CD4-positive, alpha-beta T cell (primary cell): ENCODE measurements around the gene CDH16. TPM values are rescaled to one million over a fixed set of nuclear protein-coding genes. Genes with fewer than 3 reads are reported as not detected.
"Not testable (repeated sequence)": the region's sequence is repeated elsewhere in the genome, so short reads cannot be mapped to it uniquely, and the experiment has no call there.

Source experiments
- ATAC-seq: fragments of 200-7000 bp; cut with Tn5 transposase; one replicate; pipeline ENCODE4 v1.10.0; 2022; ENCODE audit warnings: mild to moderate bottlenecking; ENCODE audit not compliant: poor library complexity
- CTCF ChIA-PET: fragments of 350-600 bp; sonication (Branson Sonifier 250); formaldehyde crosslinking; loops from one replicate; lab custom pipeline; 2021; ENCODE audit warnings: antibody characterized with exemption, inconsistent platforms; lab: Charles Lee
- POLR2A ChIA-PET: fragments of 350-600 bp; sonication (Branson Sonifier 250); formaldehyde crosslinking; loops from one replicate; lab custom pipeline; 2021; ENCODE audit warnings: antibody characterized with exemption, inconsistent platforms; lab: Charles Lee
- DNase-seq, 14 experiments: peaks; one replicate each; pipeline ENCODE4 v3.0.0-alpha.2; 2013 to 2020; ENCODE audit warnings: mixed read lengths in 2 of 14
- H3K27ac ChIP-seq, 2 donors: one replicate each; pipeline versions ENCODE4 v1.5.1 to v1.7.0; 2013; ENCODE audit warnings: low read length in 2 of 2, low read depth in 1 of 2, mild to moderate bottlenecking in 1 of 2
- H3K27me3 ChIP-seq, 2 experiments: 1 replicate in 1 of 2; 2 replicates in 1 of 2; pipeline versions ENCODE4 v1.6.1 to v1.7.0; 2013; ENCODE audit warnings: low read length in 2 of 2, control low read depth in 1 of 2, mild to moderate bottlenecking in 1 of 2, moderate library complexity in 1 of 2; ENCODE audit not compliant: insufficient read depth in 2 of 2, control insufficient read depth in 1 of 2
- H3K36me3 ChIP-seq: one replicate; pipeline ENCODE4 v1.6.1; 2013; ENCODE audit warnings: low read length, control low read depth; ENCODE audit not compliant: insufficient read depth
- H3K4me1 ChIP-seq: one replicate; pipeline ENCODE4 v1.6.1; 2013; ENCODE audit warnings: low read length, control low read depth; ENCODE audit not compliant: insufficient read depth
- H3K4me3 ChIP-seq: one replicate; pipeline ENCODE4 v1.5.1; 2013; ENCODE audit warnings: mild to moderate bottlenecking, low read length, moderate library complexity
- H3K9me3 ChIP-seq, 2 experiments: 1 replicate in 1 of 2; 2 replicates in 1 of 2; pipeline versions ENCODE4 v1.6.1 to v1.7.0; 2013; ENCODE audit warnings: low read length in 2 of 2, mild to moderate bottlenecking in 2 of 2, control low read depth in 1 of 2, moderate library complexity in 1 of 2; ENCODE audit not compliant: control insufficient read depth in 1 of 2, insufficient read depth in 1 of 2
- H3K27ac Mint-ChIP-seq: one replicate; pipeline ENCODE4 v1.8.0; 2020; ENCODE audit warnings: mixed read lengths
- H3K27me3 Mint-ChIP-seq: one replicate; pipeline ENCODE4 v1.8.0; 2021; ENCODE audit warnings: mixed read lengths
- H3K36me3 Mint-ChIP-seq: one replicate; pipeline ENCODE4 v1.8.0; 2021; ENCODE audit warnings: low read depth, mixed read lengths
- H3K4me1 Mint-ChIP-seq: one replicate; pipeline ENCODE4 v1.8.0; 2021; ENCODE audit warnings: low read depth, mixed read lengths
- H3K4me3 Mint-ChIP-seq: one replicate; pipeline ENCODE4 v1.8.0; 2020; ENCODE audit warnings: mild to moderate bottlenecking, mixed read lengths
- H3K9me3 Mint-ChIP-seq: one replicate; pipeline ENCODE4 v1.8.0; 2020; ENCODE audit warnings: mixed read lengths
- CTCF ChIP-seq: fragments of 200-600 bp; IDR thresholded peaks from one replicate; pipeline ENCODE4 v1.8.0; 2022; ENCODE audit warnings: antibody characterized with exemption, mild to moderate bottlenecking
- intact Hi-C, 2 experiments: fragments of 100-400 bp; cut with DNase I in 1 of 2; cut with micrococcal nuclease in 1 of 2; formaldehyde crosslinking; loops; one replicate each; pipeline versions ENCODE4 v1.15.1 to v1.9.0; 2023 to 2025; cut with DNase I, micrococcal nuclease
- total RNA-seq, 174 experiments: library from RNA in 2 of 174; stranded (reverse) in 2 of 174; gene quantifications; one replicate each; pipeline ENCODE4 v1.2.3 and lab custom pipeline; 2021 to 2026

The CDH16 gene
- total RNA-seq, 2 experiments from 2014 or later, result not detected

GRCh38 chr16:66936889-66937554 lies 18.3 kb upstream of the CDH16 start:
- Mint-ChIP-seq H3K4me1 (peaks cover 57% of the 10 kb centered on the region), H3K36me3 (peaks cover 83% of the 10 kb centered on the region)
- peaks cover 47% of the 10 kb centered on the region for H3K36me3 ChIP-seq

GRCh38 chr16:66936462-66936861 lies 17.8 kb upstream of the CDH16 start:
- H3K36me3 Mint-ChIP-seq, result peaks cover 83% of the 10 kb centered on the region

More at GRCh38 chr16:66936889-66937554, 18.3 kb upstream of the CDH16 start:
- ChIA-PET POLR2A (no interaction called here), CTCF (interaction anchor here (1.2 kb wide), 1 partner anchor 17 kb away, joined by 3 read pairs; no protein-coding TSS in a partner anchor)
- peak overlapping the region; percentile 98 for H3K4me3 Mint-ChIP-seq
- intact Hi-C loops, result no loop called here
- ATAC-seq, result no peak
- no peaks in the 10 kb centered on the region for H3K27me3 ChIP-seq
- TF ChIP-seq CTCF, result no peak
- H3K9me3 ChIP-seq, result no peaks in the 10 kb centered on the region
- H3K27ac Mint-ChIP-seq, result peak overlapping the region; percentile 97
- H3K4me1 ChIP-seq, result peaks cover 46% of the 10 kb centered on the region
- no peak overlapping the region for H3K4me3 ChIP-seq
- H3K27ac ChIP-seq, result no peak overlapping the region
- H3K27me3 Mint-ChIP-seq, result no peaks in the 10 kb centered on the region
- DNase-seq, result no peak
- no peaks in the 10 kb centered on the region for H3K9me3 Mint-ChIP-seq

GRCh38 chr16:66935314-66936011 lies 16.8 kb upstream of the CDH16 start, which contains the start of gene CES2:
TSS of gene CES2 (plus strand) at chr16:66935516. CDS start at chr16:66935636, 120 bp downstream.
- peak within 1 kb of the TSS; percentile 100 for H3K4me3 ChIP-seq

More at GRCh38 chr16:66936462-66936861, 17.8 kb upstream of the CDH16 start:
- DNase-seq (no peak), ATAC-seq (no peak)
- Mint-ChIP-seq H3K27me3 (no peaks in the 10 kb centered on the region), H3K9me3 (no peaks in the 10 kb centered on the region), H3K4me1 (peaks cover 62% of the 10 kb centered on the region), H3K27ac (peak overlapping the region; percentile 97), H3K4me3 (peak overlapping the region; percentile 98)
- peaks cover 45% of the 10 kb centered on the region for H3K36me3 ChIP-seq
- H3K27me3 ChIP-seq, result no peaks in the 10 kb centered on the region
- ChIA-PET CTCF (interaction anchor here (1.2 kb wide), 1 partner anchor 18 kb away, joined by 3 read pairs; no protein-coding TSS in a partner anchor), POLR2A (no interaction called here)
- H3K27ac ChIP-seq, result no peak overlapping the region
- no peak overlapping the region for H3K4me3 ChIP-seq
- H3K9me3 ChIP-seq, result no peaks in the 10 kb centered on the region
- intact Hi-C loops, result no loop called here
- TF ChIP-seq CTCF, result no peak
- peaks cover 48% of the 10 kb centered on the region for H3K4me1 ChIP-seq

GRCh38 chr16:66934839-66935313 lies 16.2 kb upstream of the CDH16 start:
- DNase-seq, result peak in 1 of 14 experiments; percentile 29
- peak overlapping the region; percentile 72 to 78 for H3K27ac ChIP-seq
- Mint-ChIP-seq H3K4me3 (peak overlapping the region; percentile 98), H3K4me1 (peaks cover 62% of the 10 kb centered on the region), H3K36me3 (peaks cover 75% of the 10 kb centered on the region), H3K27ac (peak overlapping the region; percentile 97)
- H3K27me3 ChIP-seq, H3K27me3 Mint-ChIP-seq, H3K9me3 Mint-ChIP-seq, H3K9me3 ChIP-seq, ATAC-seq: not testable (repeated sequence)
- CTCF ChIA-PET, result interaction anchor here (1.8 kb wide), 1 partner anchor 40 kb away, joined by 4 read pairs; no protein-coding TSS in a partner anchor
- peaks cover 48% of the 10 kb centered on the region for H3K4me1 ChIP-seq
- intact Hi-C loops, result loop anchor here in 1 of 2 experiments (5.0 kb wide), 3 partner anchors 53 to 257 kb away; partner anchors contain the start of genes DYNC1LI2, E2F4, EXOC3L1 and PDP2
- POLR2A ChIA-PET, result interaction anchor here (0.6 to 2.4 kb wide), 3 partner anchors 55 to 292 kb away, joined by 3 to 8 read pairs (median 4); partner anchors contain the start of genes MATCAP1, PDP2 and TMEM208
- peaks cover 32% of the 10 kb centered on the region for H3K36me3 ChIP-seq
- H3K4me3 ChIP-seq, result peak overlapping the region; percentile 100

More at GRCh38 chr16:66935314-66936011, 16.8 kb upstream of the CDH16 start, which contains the start of gene CES2:
- ChIA-PET POLR2A (interaction anchor here (2.4 kb wide), 1 partner anchor 55 kb away, joined by 8 read pairs; the partner anchor contains the start of gene PDP2), CTCF (interaction anchor here (1.2 kb wide), 1 partner anchor 19 kb away, joined by 3 read pairs; no protein-coding TSS in a partner anchor)
- Mint-ChIP-seq H3K4me3 (peak within 1 kb of the TSS; percentile 98), H3K4me1 (peaks cover 62% of the 10 kb centered on the region), H3K27me3 (no peaks in the 10 kb centered on the region), H3K9me3 (no peaks in the 10 kb centered on the region), H3K27ac (peak within 1 kb of the TSS; percentile 97), H3K36me3 (peaks cover 78% of the 10 kb centered on the region)
- TF ChIP-seq CTCF, result no peak
- Histone ChIP-seq H3K9me3 (no peaks in the 10 kb centered on the region), H3K27me3 (no peaks in the 10 kb centered on the region), H3K27ac (peak within 1 kb of the TSS; percentile 72 to 78), H3K36me3 (peaks cover 38% of the 10 kb centered on the region), H3K4me1 (peaks cover 48% of the 10 kb centered on the region)
- ATAC-seq (no peak), DNase-seq (no peak)
- intact Hi-C loops, result no loop called here
